K562 (cell line): ENCODE results near the gene POLR3H. TPM values are rescaled to one million over a fixed set of nuclear protein-coding genes. Genes with fewer than 3 reads are reported as not detected.

Experiments
- ATF1 ChIP-seq, 2 experiments: fragments of 450-650 bp in 1 of 2; IDR thresholded peaks; 2 replicates each; pipeline ENCODE4 v1.6.1; 2016; ENCODE audit warnings: missing compliant biosample characterization in 1 of 2, missing genetic modification characterization in 1 of 2
- C11orf30 ChIP-seq: fragments of 450-650 bp; IDR thresholded peaks from 2 replicates; pipeline ENCODE4 v1.6.1; 2016; ENCODE audit warnings: low read depth, mild to moderate bottlenecking
- CAMTA2 ChIP-seq: fragments of 250-450 bp; sonication (Bioruptor Pico); conservative IDR thresholded peaks from 2 replicates; pipeline ENCODE4 v1.5.1; 2022
- CBX3 ChIP-seq, 2 experiments: IDR thresholded peaks; 1 replicate in 1 of 2; 2 replicates in 1 of 2; pipeline ENCODE4 v1.6.1; 2012; ENCODE audit warnings: inconsistent platforms in 2 of 2, low read length in 2 of 2, borderline replicate concordance in 1 of 2, control low read depth in 1 of 2
- KDM1A ChIP-seq, 2 experiments: fragments of 450-650 bp; IDR thresholded peaks; 2 replicates each; pipeline ENCODE4 v1.6.1; 2016; ENCODE audit warnings: mild to moderate bottlenecking in 2 of 2
- MTA2 ChIP-seq: fragments of 450-650 bp; IDR thresholded peaks from 2 replicates; pipeline ENCODE4 v1.6.1; 2016; ENCODE audit warnings: low read depth
- PHF20 ChIP-seq: fragments of 450-650 bp; IDR thresholded peaks from 2 replicates; pipeline ENCODE4 v1.6.1; 2018; ENCODE audit not compliant: partially characterized antibody
- POLR2A ChIP-seq: fragments of 450-650 bp; conservative IDR thresholded peaks from 2 replicates; pipeline ENCODE4 v1.6.1; 2016
- POLR2G ChIP-seq: fragments of 200-400 bp; formaldehyde crosslinking; IDR thresholded peaks from 2 replicates; pipeline ENCODE4 v1.6.1; 2017; ENCODE audit warnings: low read depth, mild to moderate bottlenecking, antibody characterized with exemption, low read length, moderate library complexity
- SOX6 ChIP-seq: fragments of 450-650 bp; IDR thresholded peaks from 2 replicates; pipeline ENCODE4 v1.6.1; 2014; ENCODE audit warnings: mild to moderate bottlenecking
- ZEB2 ChIP-seq: fragments of 450-650 bp; IDR thresholded peaks from 2 replicates; pipeline ENCODE4 v1.6.1; 2016
- polyA plus RNA-seq, 8 experiments: library from polyadenylated mRNA; depleted of rRNA in 4 of 8; stranded (reverse) in 5 of 8; unstranded in 3 of 8; fragments of >200 nt; fragmentation: Nextera tagmentation in 2 of 8; fragmentation: Illumina TruSeq in 1 of 8; extraction: Ambion mirVana in 2 of 8; extraction: Trizol in 1 of 8; gene quantifications; 2 replicates each; pipeline versions ENCODE4 v1.2.1 to v1.2.3, GENCODE V29; 2011 to 2014; ENCODE audit warnings: inconsistent platforms in 1 of 8, missing spikeins in 1 of 8
- total RNA-seq, 7 experiments: library from RNA; depleted of rRNA in 6 of 7; stranded (reverse); fragments of >200 nt in 6 of 7; fragmentation: Illumina TruSeq in 2 of 7; extraction: Trizol in 2 of 7; gene quantifications; 2 replicates each; pipeline versions ENCODE4 v1.2.1 to v1.2.3, GENCODE V29; 2011 to 2021; ENCODE audit warnings: low replicate concordance in 1 of 7
- TF ChIP-seq, protein P1 (sequence below), 2 experiments: IDR thresholded peaks; 2 replicates each; pipeline ENCODE4 v1.6.1; 2012; ENCODE audit warnings: improper control_type of control experiment in 2 of 2, low read depth in 2 of 2, low read length in 2 of 2, borderline replicate concordance in 1 of 2

POLR3H gene
- total and polyA plus RNA-seq, 9 of the 15 experiments (the other 6 are each of a cell fraction or from before 2014, with no cell fraction given) = 5.3 to 48.4 (median 22.2) TPM

DNA sequence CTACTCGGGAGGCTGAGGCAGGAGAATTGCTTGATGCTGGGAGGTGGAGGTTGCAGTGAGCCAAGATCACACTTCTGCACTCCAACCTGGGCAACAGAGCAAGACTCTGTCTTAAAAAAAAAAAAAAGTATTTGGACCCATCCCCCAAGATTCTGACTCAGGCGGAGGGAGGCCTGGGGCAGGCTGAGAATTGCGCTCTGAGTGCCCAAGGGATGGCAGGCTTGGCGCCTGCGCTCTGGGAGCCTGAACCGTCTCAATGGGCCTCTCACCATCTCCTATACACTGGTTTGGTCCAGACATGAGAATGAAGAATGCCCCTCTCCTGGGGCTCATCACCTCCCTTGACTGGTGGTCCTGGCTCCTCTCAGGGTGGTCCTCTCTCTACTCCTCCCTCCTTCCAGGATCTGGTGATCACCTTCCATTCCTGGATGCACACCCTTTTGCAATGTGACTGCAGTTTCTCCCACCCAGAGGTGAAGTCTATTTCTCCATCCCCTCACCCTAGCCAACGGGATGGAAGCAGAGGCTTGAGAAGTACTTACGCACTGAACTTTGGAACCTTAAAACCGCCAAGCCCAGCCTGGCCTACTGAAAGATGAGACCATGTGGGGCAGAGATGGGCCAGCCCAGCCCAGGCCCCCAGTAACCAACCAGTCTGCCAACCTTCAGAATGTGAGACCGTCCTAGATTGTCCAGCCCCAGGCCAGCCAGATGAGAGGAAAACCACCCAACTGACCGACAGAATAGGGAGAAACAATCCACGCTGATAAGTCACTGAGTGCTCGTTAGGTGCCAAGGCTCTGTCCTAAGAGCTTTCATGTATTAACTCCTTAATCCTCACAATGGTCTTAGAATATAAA lies 4.9 kb downstream of the POLR3H start (continued):
- peak; percentile 37; the same call in 1 of the 2 replicates for TF ChIP-seq SOX6
- 0 out of 4 replicates have a peak, but pooled peaks of 1 of the 2 experiments have one; percentile 72 for TF ChIP-seq KDM1A (IDR thresholded peaks at IDR 0.05)
- no peak for TF ChIP-seq CBX3 (IDR thresholded peaks at IDR 0.05; ENCODE audit: borderline replicate concordance in 1 of 2, low read length in 2 of 2)
- TF ChIP-seq ATF1 (CRISPR knock-in tag; IDR thresholded peaks at IDR 0.05) = no peak
- no peak for TF ChIP-seq ATF1 (tag; IDR thresholded peaks at IDR 0.05)
- no peak for TF ChIP-seq PHF20
- TF ChIP-seq ZEB2 = no peak
- 0 out of 2 replicates have a peak, but pooled peaks have one; percentile 34 for TF ChIP-seq MTA2
- TF ChIP-seq, protein P1, sequence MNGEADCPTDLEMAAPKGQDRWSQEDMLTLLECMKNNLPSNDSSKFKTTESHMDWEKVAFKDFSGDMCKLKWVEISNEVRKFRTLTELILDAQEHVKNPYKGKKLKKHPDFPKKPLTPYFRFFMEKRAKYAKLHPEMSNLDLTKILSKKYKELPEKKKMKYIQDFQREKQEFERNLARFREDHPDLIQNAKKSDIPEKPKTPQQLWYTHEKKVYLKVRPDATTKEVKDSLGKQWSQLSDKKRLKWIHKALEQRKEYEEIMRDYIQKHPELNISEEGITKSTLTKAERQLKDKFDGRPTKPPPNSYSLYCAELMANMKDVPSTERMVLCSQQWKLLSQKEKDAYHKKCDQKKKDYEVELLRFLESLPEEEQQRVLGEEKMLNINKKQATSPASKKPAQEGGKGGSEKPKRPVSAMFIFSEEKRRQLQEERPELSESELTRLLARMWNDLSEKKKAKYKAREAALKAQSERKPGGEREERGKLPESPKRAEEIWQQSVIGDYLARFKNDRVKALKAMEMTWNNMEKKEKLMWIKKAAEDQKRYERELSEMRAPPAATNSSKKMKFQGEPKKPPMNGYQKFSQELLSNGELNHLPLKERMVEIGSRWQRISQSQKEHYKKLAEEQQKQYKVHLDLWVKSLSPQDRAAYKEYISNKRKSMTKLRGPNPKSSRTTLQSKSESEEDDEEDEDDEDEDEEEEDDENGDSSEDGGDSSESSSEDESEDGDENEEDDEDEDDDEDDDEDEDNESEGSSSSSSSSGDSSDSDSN (IDR thresholded peaks at IDR 0.05; ENCODE audit: borderline replicate concordance in 1 of 2, low read depth in 2 of 2, low read length in 2 of 2) = no peak
- TF ChIP-seq POLR2G = no peak
- no peak for TF ChIP-seq POLR2A
- no peak for TF ChIP-seq C11orf30
- TF ChIP-seq CAMTA2 (CRISPR knock-in tag) = no peak
